GM21576 (cell line): ENCODE measurements around the gene LPCAT1.
"Not testable (repeated sequence)": the region's sequence is repeated elsewhere in the genome, so short reads cannot be mapped to it uniquely, and the experiment has no call there.

Experiments used
- ATAC-seq: cut with Tn5 transposase; IDR thresholded peaks from one replicate; pipeline ENCODE4 v1.9.1; 2021; ENCODE audit warnings: mild to moderate bottlenecking, moderate library complexity; ENCODE audit not compliant: unreplicated experiment

The LPCAT1 gene

DNA sequence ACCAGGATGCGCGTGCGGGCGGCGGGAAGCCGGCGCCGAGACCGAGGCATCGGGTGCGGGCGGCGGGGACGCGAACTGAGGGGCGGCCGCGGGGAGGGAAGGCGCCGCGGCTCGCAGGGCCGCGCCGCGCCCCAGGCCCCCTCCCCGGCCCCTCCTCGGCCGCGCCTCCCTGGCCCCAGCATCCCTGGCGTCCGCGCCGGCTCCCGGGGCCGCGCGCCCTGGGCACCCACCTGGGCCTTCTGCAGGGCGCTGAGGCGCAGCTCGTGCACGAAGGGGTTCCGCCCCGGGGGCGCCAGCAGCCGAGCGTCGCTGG lies 324 bp downstream of the LPCAT1 start:
- peak; percentile 24 for ATAC-seq

DNA sequence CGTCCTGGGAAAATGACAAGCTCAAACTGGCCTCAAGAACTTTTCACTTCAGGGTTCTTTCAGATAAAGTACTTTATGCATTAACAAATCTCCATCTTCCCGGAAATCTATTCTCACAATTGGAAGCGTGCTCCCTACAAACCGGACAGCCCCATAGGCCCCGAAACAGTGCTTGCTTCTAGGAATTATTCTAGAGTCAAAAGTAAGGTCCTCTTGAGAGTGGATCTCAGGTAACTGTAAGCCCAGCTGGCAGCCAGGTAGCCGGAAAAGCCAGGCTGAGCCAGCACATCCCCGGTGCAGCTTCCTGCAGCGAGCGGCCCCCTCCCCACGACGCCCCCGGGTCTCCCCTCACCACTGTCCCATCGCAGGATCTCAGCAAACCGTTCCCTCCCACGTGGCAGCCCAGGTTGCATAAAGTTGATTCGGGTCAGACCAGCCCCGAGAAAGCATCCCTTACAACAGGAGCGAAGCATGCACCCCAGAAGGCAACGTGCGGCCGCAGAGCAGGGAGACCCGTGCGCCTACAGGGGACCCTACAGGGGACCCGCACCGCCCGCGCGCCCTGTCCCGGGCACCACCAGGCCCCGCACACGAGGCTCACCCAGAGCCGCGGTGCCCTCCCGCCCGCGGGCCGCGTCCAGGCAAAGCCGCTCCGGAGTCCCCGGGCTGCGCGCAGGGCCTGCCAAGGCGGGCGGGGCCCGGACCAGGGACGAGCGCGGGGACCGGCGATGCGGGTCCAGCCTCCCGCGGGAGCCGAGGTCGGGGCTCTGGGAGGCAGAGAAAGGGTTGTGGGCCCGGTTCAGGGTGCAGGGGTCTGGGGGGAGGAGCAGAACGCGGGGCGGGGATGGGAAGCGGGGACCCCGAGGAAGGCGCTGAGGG lies 920 bp downstream of the LPCAT1 start:
- no peak for ATAC-seq

DNA sequence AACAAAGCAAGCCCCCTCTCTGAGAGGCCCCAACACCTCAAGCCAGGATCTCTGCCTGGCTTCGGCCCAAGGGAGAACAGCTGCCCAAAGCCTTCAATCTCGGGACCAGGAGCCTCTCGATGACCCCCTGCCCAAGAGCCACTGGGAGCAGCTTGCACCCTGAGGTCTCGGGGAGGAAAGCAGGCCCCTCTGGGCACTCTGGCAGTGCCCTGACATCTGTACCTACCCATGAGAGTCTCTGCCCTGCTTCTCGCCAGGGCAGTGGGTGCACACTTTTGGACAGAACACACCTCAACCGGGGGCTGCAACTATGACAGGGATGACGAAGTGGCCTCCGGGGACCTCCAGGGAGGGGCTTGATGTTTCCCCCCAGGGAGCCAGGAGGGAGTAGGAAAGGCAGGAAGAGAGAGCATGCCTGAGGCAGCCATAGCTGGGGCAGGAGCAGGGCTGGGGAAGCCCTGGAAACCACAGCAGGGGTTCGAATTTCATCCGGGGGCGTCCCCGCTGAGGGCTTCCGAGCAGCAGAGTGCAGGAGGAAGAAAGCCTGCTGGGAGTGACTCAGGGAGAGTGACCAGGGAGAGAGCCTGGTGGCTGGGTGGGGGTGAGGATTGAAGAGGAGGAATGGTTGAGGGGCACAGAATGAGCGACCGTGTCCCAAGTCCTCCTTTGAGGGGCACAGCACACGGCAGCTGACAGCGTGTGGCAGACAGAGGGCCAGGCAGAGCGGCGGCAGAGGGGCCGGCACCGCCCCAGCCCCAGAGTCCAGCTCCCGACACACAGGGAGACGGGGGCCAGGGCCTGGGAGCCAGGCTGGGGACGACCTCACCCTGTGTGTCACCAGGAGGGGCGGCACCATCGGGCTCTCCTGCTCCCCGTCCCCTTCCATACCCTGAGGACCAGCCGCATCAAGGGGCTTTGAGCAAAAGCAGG lies 1.8 kb downstream of the LPCAT1 start:
- ATAC-seq: no peak

DNA sequence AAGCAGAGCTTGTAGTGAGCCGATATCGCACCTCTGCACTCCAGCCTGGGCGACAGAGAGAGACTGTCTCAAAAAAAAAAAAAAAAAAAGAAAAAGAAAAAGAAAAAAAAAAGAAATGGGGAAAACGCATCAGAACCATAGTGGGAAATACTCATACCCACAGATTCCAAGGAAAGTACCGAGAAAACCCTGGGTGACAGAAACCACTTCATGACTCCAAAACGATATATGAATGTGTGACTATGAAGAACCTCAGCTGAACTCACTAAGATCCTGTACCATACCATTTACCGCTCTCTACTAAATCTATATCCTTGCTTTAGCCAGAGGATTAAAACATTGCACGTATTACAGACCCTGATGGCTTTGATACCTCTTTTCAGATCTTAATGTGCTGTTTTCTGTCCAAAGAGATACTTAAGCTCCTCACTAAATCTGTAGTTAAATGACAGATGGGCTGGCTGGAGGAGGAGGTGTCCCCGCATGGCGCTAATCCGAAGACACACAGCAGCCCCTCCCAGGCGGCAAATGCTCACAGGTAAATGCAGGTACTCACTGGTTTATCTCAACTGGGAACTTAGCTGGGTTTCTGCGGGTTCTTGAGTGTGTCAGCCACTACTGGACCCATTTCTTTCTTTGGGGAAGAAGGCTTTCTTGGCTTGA lies 2.8 kb downstream of the LPCAT1 start:
- ATAC-seq: no peak

DNA sequence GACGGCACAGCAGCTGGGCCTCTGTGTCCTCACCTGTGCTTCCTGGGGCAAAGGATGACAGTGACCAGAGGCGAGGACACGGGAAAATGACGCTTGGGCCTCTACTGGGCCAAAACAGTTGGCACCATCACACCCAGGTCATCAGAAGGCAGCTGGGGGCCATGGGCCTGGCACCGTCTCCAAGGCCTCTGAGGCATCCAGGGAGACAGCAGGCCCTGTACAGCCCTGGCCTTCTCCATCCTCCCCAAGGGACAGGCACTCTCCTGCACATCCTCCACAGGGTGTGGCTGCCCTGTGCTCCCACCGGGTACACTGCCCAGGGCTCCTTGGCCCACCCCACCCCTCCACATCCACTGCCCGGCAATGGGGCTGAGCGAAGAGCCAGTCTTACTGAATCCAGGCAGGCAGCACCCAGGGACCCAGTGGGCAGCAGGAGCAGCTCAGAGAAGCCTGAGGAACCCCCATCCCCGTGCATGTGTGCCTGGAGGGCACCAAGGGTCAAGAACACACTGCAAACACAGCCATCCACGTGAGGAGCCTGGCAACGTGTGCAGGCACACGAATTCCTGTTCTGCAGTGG lies 4.0 kb downstream of the LPCAT1 start:
- ATAC-seq: no peak

DNA sequence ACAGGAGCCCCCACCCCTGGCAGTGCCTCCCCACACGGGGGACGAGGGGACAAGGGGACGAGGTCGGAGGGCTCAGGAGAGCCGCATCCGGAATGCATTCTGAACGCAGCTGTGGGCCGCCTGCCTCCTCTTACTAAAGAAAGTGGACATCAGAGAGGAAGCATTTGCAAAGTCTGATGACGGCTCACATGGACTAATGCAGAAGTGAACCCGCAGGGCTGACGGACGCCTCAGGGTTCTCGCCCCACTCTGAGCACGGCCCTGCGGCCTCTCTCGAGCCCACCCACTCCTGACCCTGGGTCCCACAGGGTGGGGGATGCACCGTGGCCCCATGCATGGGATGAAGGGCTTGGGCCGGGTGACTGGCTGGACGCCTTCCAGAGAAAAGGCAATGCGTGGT lies 5.9 kb downstream of the LPCAT1 start:
- no peak for ATAC-seq

DNA sequence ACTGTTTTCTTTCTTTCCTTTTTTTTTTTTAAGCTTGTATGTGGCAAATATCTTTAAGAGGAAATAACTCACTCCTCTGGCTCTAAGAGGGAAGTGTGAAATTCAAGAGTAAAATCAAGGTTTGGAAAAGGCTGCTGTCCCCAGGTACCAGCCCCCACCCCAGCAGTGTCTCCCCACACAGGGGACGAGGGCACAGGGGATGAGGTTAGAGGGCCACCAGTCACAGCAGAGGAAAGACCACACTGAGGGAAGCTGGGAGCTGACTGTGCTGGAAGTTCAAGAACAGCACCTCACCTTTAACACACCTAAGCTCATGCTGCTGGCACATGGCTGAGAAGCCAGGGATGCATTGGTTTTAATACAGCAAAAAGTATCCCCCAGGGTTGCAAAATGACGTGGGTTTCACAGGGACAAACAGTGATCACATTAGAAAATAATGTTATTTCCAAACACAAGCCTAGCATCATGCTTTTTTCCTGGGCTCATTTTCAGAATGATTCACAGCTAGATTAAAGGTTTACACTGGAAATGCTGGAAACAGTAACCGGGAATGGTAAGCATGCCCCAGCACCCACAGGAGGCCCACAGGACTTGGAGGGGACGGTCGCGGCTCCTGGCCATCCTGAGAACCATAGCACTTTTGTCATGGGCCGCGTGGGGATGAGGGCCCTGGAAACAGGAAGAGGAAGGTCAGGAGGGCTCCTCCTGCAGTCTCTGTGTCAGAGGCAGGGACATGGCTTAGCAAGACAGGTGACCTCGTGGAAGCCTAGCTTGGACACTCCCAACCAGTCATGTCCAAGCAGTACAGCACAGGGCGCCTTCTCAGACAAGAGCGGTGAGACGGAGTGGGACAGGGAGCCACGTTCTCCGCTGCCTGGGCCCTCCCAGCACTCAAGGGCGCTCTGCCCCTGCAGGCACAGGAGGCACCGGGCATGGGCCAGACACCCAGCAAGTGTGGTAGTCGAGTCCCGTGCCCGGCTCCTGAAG lies 6.9 kb downstream of the LPCAT1 start:
- no peak for ATAC-seq

DNA sequence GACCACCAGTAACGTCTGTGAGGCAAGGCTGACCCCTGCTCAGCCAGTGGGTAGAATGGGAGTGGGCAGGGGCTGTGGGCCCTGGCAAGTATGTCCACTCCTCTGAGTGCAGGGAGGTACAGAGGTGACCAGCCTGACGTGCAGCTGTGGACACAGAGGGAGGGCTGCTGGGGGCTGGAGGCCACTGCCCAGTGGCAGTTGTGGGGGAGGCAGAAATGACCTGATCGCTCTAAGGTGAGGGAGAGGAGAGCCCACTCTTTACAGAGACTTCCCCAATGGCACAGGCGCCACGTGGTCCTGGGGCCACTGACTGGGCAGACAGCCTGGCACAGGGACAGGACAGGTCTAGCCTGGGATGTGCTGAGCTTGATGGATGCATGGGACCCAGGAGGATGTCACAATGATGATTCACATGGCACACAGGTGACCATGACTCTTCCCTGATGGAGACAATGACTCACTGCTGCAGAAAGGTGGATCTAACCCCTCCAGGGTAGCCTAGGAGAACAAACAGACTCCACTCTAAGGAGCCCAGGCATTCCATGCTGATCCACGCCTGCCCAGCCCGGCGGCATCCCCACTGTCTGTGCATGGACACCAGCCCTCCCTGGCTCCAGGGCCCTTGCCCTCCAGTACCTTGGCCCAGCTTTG lies 7.7 kb downstream of the LPCAT1 start:
- ATAC-seq: no peak

DNA sequence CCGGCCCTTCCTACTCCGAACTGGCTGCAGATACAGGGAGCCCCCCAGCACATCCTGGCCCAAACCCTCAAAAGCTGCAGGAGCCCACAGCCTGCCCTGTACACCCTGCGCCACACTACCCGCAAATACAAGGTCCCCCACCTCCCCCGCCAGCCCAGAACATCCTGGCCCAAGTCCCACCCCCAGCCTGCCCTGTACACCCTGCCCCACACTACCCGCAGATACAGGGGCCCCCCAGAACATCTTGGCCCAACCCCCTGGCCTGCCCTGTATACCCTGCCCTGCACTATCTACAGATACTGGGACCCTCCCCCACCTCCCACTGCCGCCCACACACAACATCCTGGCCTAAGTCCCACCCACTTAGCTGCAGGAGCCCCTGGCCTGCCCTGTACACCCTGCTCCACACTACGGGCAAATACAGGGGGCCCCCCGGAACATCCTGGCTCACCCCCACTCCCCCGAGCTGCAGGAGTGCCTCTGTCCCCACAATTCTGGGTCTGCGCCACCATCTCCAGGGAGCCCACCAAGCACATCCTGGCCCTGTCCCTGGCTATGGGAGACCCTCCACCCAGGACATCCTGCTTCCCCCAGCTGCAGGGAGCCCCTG lies 8.3 kb downstream of the LPCAT1 start:
- no peak for ATAC-seq

DNA sequence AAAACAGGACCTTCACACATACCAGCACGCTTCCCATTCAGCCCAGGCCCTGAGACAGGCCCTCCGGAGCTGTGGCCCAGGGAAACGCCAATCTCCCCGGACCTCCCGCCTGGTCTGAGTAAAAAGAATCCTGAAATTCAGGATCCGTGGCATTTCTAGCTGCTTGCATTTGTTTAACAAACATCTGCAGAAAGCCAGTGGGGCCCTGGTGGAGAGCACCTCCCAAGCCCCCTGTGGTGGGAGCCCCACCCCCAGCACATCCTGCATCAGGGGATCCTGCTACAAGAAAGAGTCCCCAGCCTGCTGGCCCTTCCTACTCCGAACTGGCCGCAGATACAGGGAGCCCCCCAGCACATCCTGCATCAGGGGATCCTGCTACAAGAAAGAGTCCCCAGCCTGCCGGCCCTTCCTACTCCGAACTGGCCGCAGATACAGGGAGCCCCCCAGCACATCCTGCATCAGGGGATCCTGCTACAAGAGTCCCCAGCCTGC lies 8.9 kb downstream of the LPCAT1 start:
- not testable (repeated sequence) for ATAC-seq

DNA sequence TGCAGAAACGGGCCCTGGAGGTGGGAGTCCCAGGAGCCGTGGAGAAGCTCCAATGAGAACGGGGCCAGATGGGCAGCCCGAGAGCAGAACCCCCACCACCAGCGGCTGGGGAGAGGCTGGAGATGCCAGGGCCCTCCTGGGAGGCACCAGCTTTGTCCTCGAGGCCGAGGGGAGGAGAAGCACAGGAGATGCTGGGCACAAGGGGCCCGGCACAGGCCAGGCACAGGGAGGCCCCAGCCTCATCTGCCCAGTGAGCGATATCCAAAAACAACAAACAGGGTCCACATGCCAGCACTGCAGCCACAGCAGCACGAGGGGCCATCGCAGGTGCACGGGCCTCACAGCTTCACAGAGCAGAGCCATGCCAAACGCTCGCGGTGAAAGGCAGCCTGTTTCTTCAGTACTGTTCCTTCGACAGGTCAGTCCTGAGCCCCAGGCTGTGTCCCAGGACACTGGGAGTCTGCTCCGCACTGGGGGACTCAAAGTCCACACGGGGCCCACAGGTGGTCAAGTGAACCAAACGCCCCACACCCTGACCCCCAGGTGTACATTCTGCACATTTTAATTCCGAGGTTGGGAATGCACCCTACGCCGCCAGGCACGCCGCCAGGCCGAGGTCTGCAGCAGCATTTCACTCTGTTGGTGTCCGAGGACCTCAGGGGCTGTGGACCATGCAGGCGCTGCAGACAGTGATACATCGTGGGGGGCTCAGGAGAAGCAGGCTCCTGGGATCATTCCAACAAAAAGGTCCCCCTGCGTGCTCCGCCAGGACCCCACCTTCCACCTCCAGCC lies 9.5 kb downstream of the LPCAT1 start:
- no peak for ATAC-seq

DNA sequence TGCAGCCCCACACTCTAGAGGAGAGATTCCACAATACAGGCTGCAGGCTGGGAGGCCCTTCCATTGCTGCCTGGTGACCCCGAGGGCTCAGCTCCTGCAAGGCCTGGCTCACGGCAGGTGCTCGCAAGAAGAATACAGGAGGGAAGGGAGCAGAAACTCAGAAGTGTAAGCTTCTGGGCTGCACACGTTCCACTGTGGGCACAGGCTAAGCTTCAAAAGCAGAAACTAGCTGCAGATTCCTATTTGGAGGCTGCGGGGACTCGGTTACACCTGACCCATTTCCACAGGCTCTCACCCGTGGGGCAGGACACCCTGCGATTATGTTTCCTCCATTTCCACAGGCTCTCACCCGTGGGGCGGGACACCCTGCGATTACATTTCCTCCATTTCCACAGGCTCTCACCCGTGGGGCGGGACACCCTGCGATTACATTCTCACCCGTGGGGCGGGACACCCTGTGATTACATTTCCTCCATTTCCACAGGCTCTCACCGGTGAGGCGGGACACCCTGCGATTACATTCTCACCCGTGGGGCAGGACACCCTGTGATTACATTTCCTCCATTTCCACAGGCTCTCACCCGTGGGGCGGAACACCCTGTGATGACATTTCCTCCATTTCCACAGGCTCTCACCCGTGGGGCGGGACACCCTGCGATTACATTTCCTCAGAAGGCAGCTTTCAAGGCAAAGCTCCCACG lies 10.3 kb downstream of the LPCAT1 start:
- ATAC-seq: no peak

DNA sequence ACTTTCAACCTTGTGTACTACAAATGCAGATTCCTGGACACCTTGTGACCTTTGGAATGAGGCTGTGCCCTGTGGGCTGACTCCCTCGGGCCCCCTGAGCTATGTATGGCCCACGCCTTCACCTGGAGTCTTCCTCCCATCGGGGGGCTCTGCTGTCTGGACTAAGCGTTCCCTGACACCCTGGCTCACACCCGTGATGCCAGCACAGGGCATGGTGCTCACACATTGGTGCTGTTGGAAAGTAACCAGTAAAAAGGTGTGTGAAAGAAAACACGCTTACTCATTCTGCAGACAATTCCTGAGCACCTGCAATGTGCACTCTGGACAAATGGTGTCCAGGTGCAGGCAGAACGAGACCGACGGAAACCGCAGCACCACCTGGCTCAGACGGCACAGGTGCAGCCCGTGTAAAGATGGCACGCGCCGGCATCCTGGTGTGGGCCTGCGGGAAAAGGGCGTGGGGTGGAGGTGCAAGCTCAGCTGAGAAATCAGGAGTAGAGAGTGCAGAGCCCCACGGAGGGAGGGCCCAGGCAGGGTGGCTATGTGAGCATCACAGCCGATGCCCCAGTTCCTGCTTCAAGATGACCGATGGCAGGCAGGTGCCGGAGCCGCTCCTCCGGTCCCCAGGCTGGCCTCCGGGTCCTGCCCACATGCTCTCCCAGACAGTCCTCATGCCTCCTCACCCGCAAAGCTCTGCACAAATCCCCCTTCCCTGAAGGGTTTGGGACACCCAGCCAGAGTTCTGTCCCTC lies 11.0 kb downstream of the LPCAT1 start:
- no peak for ATAC-seq

DNA sequence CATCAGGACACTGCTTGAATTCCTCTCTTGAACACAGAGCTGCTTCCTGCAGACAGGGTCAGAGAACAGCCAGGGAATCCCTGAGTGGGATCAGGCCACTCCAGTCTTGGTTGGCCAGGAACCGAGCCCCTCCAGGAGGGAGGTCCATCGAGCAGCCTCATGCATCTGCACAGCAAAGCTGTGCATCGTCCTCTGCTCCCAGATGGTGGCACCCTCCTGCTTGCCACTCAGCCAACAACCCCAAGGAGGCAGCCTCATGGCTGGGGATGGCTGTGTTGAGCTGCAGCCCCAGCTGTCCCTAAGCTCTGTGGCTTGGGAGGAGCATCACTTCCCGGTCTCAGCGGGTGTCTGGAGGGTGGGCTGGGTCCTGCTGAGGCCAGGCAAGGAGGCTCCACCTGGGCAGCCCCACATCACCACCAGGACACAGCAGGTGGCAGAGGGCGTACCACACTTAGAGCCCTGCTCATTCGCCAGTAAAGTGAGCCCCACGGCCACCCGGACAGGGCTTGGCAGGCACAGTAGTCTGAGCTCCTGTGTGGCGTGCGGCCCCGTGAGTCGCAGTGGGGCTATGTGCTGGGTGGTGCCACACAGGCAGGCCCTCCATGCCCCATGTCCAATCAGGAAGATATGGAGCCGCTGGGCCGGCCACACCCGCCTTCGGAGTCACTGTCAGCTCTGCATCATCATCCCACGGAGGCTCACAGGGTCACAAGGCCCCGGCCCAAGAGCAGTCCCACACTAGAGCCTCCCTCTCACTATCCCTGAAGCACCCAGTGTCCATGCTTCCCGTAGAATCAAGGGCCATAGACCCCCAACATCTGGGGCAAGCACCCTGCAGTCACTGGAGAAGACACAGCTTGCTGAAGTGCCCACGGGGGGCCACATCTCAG lies 11.9 kb downstream of the LPCAT1 start:
- peak; percentile 45 for ATAC-seq

DNA sequence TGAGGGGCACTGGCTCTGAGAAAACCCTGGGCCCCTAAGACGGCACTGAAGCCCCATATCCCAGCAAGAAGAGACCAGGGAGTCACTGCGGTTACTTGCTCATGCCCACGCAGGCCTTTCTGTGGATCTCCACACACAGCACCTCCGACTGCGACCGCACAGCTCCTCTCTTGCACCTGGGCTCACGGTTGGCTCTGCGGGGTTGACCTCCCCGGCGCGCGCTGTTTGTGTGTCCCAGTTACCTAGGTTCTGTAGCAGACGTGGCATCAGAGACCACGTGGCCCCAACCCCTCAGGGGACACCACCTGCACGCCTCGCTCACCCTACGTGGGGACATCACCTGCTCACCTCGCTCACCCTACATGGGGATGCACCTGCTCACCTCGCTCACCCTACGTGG lies 12.7 kb downstream of the LPCAT1 start:
- ATAC-seq: no peak

DNA sequence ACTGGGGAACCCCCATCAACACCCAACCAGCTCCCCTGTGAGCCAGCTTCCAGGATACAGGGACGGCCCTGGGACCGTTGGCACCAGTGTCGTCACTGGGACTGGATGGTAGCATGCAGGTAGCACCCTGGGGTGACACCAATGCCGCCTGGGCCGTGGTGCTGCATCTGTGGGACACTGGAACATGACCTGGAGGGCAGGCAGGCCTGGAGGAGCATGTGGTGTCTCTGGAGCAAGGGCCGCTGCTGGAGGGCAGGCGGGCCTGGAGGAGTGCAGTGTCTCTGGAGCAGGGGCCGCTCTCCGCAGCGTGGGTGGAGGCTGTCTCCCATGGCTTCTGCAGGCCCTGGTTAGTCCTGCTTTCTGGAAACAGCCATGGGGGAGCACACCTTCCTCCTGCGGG lies 13.1 kb downstream of the LPCAT1 start:
- ATAC-seq: no peak
